Memory B cell (primary cell): ENCODE results near the gene VMO1.

Source experiments
- ATAC-seq: fragments of 150-1000 bp; cut with Tn5 transposase; 2 replicates; pipeline ENCODE4 v1.10.0; 2021; ENCODE audit warnings: low read depth, mild to moderate bottlenecking, moderate library complexity
- DNase-seq, 2 donors: peaks; one replicate each; pipeline ENCODE4 v3.0.0; 2022; ENCODE audit warnings: low spot score in 2 of 2
- H3K27ac Mint-ChIP-seq: one replicate; pipeline ENCODE4 v1.8.0; 2022; ENCODE audit warnings: mild to moderate bottlenecking, moderate library complexity, mixed read lengths
- H3K27me3 Mint-ChIP-seq: one replicate; pipeline ENCODE4 v1.8.0; 2022; ENCODE audit warnings: mixed read lengths
- H3K36me3 Mint-ChIP-seq: one replicate; pipeline ENCODE4 v1.8.0; 2022; ENCODE audit warnings: mild to moderate bottlenecking, mixed read lengths
- H3K4me1 Mint-ChIP-seq: one replicate; pipeline ENCODE4 v1.8.0; 2022; ENCODE audit warnings: mixed read lengths
- H3K4me3 Mint-ChIP-seq: one replicate; pipeline ENCODE4 v1.8.0; 2022; ENCODE audit warnings: mild to moderate bottlenecking, moderate library complexity, mixed read lengths
- H3K9me3 Mint-ChIP-seq: one replicate; pipeline ENCODE4 v1.8.0; 2022; ENCODE audit warnings: mixed read lengths

Gene VMO1

GRCh38 chr17:4810696-4811290 is 24.6 kb upstream of the VMO1 start:
- Mint-ChIP-seq H3K4me1 (peaks cover 23% of the 10 kb centered on the region), H3K27me3 (no peaks in the 10 kb centered on the region), H3K4me3 (no peak overlapping the region), H3K36me3 (peaks cover 20% of the 10 kb centered on the region), H3K27ac (no peak overlapping the region), H3K9me3 (no peaks in the 10 kb centered on the region)
- no peak for ATAC-seq
- DNase-seq: no peak

- peaks cover 10% of the 10 kb centered on the region for H3K36me3 Mint-ChIP-seq
- no peaks in the 10 kb centered on the region for H3K9me3 Mint-ChIP-seq
- H3K27me3 Mint-ChIP-seq: no peaks in the 10 kb centered on the region
- ATAC-seq (no peak), DNase-seq (no peak)
- H3K4me3 Mint-ChIP-seq: peak overlapping the region; percentile 84
- H3K27ac Mint-ChIP-seq: no peak overlapping the region
- peaks cover 19% of the 10 kb centered on the region for H3K4me1 Mint-ChIP-seq
Measured at GRCh38 chr17:4808378-4808767, 22.2 kb upstream of the VMO1 start.

GRCh38 chr17:4807605-4808377 is 21.6 kb upstream of the VMO1 start:
- H3K4me1 Mint-ChIP-seq: peaks cover 19% of the 10 kb centered on the region
- H3K36me3 Mint-ChIP-seq: peaks cover 10% of the 10 kb centered on the region
- H3K27me3 Mint-ChIP-seq: no peaks in the 10 kb centered on the region
- no peaks in the 10 kb centered on the region for H3K9me3 Mint-ChIP-seq
- peak overlapping the region; percentile 84 for H3K4me3 Mint-ChIP-seq
- no peak for DNase-seq
- no peak for ATAC-seq
- peak overlapping the region; percentile 53 for H3K27ac Mint-ChIP-seq

- DNase-seq (peak; percentile 75 to 80), ATAC-seq (peak; percentile 97)
- H3K27me3 Mint-ChIP-seq: no peaks in the 10 kb centered on the region
- H3K9me3 Mint-ChIP-seq: no peaks in the 10 kb centered on the region
- peak within 1 kb of the TSS; percentile 84 for H3K4me3 Mint-ChIP-seq
- peaks cover 10% of the 10 kb centered on the region for H3K36me3 Mint-ChIP-seq
- peaks cover 21% of the 10 kb centered on the region for H3K4me1 Mint-ChIP-seq
- peak within 1 kb of the TSS; percentile 53 for H3K27ac Mint-ChIP-seq
Measured at GRCh38 chr17:4806777-4807604, 20.8 kb upstream of the VMO1 start, which contains the start of gene PLD2. TSS of gene PLD2 (plus strand) at chr17:4807152. CDS start at chr17:4807773, 621 bp downstream.

- Mint-ChIP-seq H3K4me3 (peak overlapping the region; percentile 66), H3K27ac (no peak overlapping the region), H3K9me3 (no peaks in the 10 kb centered on the region), H3K4me1 (peaks cover 21% of the 10 kb centered on the region), H3K36me3 (peaks cover 10% of the 10 kb centered on the region), H3K27me3 (no peaks in the 10 kb centered on the region)
- no peak for ATAC-seq
- DNase-seq: no peak
Measured at GRCh38 chr17:4806456-4806776, 20.3 kb upstream of the VMO1 start.

GRCh38 chr17:4802228-4802627 is 16.1 kb upstream of the VMO1 start, which contains the start of gene C17orf114:
TSS of gene C17orf114 (minus strand) at chr17:4802328.
- DNase-seq: no peak
- no peak within 1 kb of the TSS for H3K27ac Mint-ChIP-seq
- ATAC-seq: no peak
- H3K4me1 Mint-ChIP-seq: peaks cover 6% of the 10 kb centered on the region
- H3K9me3 Mint-ChIP-seq: no peaks in the 10 kb centered on the region
- no peak within 1 kb of the TSS for H3K4me3 Mint-ChIP-seq
- H3K27me3 Mint-ChIP-seq: no peaks in the 10 kb centered on the region
- peaks cover 5% of the 10 kb centered on the region for H3K36me3 Mint-ChIP-seq

- ATAC-seq (no peak), DNase-seq (no peak)
- peaks cover 12% of the 10 kb centered on the region for H3K4me1 Mint-ChIP-seq
- H3K4me3 Mint-ChIP-seq: no peak overlapping the region
- H3K9me3 Mint-ChIP-seq: no peaks in the 10 kb centered on the region
- H3K27me3 Mint-ChIP-seq: no peaks in the 10 kb centered on the region
- peaks cover 7% of the 10 kb centered on the region for H3K36me3 Mint-ChIP-seq
- no peak overlapping the region for H3K27ac Mint-ChIP-seq
Measured at GRCh38 chr17:4800462-4801196, 14.5 kb upstream of the VMO1 start.

- Mint-ChIP-seq H3K4me3 (peak overlapping the region; percentile 100), H3K27ac (peak overlapping the region; percentile 96), H3K27me3 (no peaks in the 10 kb centered on the region), H3K36me3 (peaks cover 7% of the 10 kb centered on the region), H3K4me1 (peaks cover 10% of the 10 kb centered on the region), H3K9me3 (no peaks in the 10 kb centered on the region)
- no peak for DNase-seq
- no peak for ATAC-seq
Measured at GRCh38 chr17:4796552-4796920, 10.4 kb upstream of the VMO1 start.

- ATAC-seq (no peak), DNase-seq (no peak)
- Mint-ChIP-seq H3K4me1 (peaks cover 18% of the 10 kb centered on the region), H3K27ac (no peak overlapping the region), H3K27me3 (no peaks in the 10 kb centered on the region), H3K4me3 (peak overlapping the region; percentile 100), H3K36me3 (peaks cover 6% of the 10 kb centered on the region), H3K9me3 (no peaks in the 10 kb centered on the region)
Measured at GRCh38 chr17:4795168-4795567, 9.0 kb upstream of the VMO1 start.

- Mint-ChIP-seq H3K27me3 (peaks cover 8% of the 10 kb centered on the region), H3K36me3 (no peaks in the 10 kb centered on the region)
Measured at GRCh38 chr17:4790705-4791088, 4.5 kb upstream of the VMO1 start.

GRCh38 chr17:4789951-4790704 is 4.0 kb upstream of the VMO1 start:
- H3K27me3 Mint-ChIP-seq: peaks cover 9% of the 10 kb centered on the region
- ATAC-seq: peak; percentile 91
- peak overlapping the region; percentile 5 for H3K27ac Mint-ChIP-seq
- peak overlapping the region; percentile 89 for H3K4me3 Mint-ChIP-seq
- DNase-seq: peak; percentile 75 to 82
- no peaks in the 10 kb centered on the region for H3K9me3 Mint-ChIP-seq
- peaks cover 16% of the 10 kb centered on the region for H3K4me1 Mint-ChIP-seq
- H3K36me3 Mint-ChIP-seq: no peaks in the 10 kb centered on the region

More at GRCh38 chr17:4790705-4791088, 4.5 kb upstream of the VMO1 start:
- Mint-ChIP-seq H3K4me1 (peaks cover 14% of the 10 kb centered on the region), H3K4me3 (peak overlapping the region; percentile 89), H3K9me3 (no peaks in the 10 kb centered on the region), H3K27ac (peak overlapping the region; percentile 5)
- ATAC-seq: no peak
- DNase-seq: no peak

- no peaks in the 10 kb centered on the region for H3K36me3 Mint-ChIP-seq
- peak overlapping the region; percentile 89 for H3K4me3 Mint-ChIP-seq
- no peak overlapping the region for H3K27ac Mint-ChIP-seq
- H3K4me1 Mint-ChIP-seq: peaks cover 16% of the 10 kb centered on the region
- peaks cover 9% of the 10 kb centered on the region for H3K27me3 Mint-ChIP-seq
- ATAC-seq: peak; percentile 50
- no peaks in the 10 kb centered on the region for H3K9me3 Mint-ChIP-seq
- DNase-seq: no peak
Measured at GRCh38 chr17:4789701-4789950, 3.5 kb upstream of the VMO1 start.
